Activated CD8-positive, alpha-beta memory T cell treated with anti-CD3 and anti-CD28 coated beads for 48 hours (primary cell): ENCODE measurements around the gene FAM228A.

ENCODE experiments used
- DNase-seq, 3 experiments: peaks; one replicate each; pipeline ENCODE4 v3.0.0-alpha.2; 2020; ENCODE audit warnings: low read depth in 2 of 3, low spot score in 2 of 3

The FAM228A gene

GRCh38 chr2:24222946-24223345 lies 48.1 kb downstream of the FAM228A start:
- no peak for DNase-seq

- DNase-seq = no peak
Observed at GRCh38 chr2:24225499-24226242, 50.8 kb downstream of the FAM228A start.

GRCh38 chr2:24228470-24228869 lies 53.6 kb downstream of the FAM228A start:
- no peak for DNase-seq

GRCh38 chr2:24231461-24231881 lies 56.6 kb downstream of the FAM228A start:
- DNase-seq = no peak

DNA sequence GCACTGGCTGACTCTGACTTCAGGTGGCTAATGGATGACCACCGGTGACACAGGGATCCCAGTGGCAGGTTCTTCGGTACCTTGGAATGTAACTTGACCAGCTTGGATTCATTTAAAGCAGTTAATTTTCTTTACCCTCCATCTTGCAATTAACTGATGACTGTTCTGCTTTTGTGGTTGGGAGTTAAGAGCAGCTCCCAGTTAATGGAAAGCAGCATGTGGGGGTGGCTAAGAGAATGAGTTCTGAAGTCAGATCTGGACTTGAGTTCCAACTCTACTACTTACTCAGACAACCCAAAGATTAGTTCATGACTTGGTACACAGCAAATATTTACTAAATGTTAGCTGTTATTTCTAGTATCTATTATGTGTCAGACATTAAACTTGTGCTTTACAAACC lies 58.5 kb downstream of the FAM228A start:
- no peak for DNase-seq

DNA sequence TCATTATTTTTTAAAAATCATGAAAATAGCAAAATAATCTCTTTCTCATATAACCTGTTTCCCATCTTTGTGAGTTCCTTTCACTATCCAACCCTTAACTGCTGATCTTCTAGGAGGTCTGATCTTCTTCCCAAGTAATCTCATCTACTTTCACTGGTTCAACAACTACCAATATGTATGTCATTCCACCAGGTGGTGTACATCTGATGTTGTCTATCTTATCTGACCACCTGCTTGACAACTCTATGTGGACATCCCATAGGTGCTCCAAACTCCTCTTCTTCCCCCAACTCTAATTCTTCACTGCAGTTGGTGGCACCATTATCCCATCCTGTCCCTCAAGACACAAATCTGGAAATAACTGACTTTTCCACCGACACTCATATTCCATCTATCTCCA lies 62.5 kb downstream of the FAM228A start:
- no peak for DNase-seq

- DNase-seq = no peak
Observed at GRCh38 chr2:24238158-24238557, 63.3 kb downstream of the FAM228A start.

DNA sequence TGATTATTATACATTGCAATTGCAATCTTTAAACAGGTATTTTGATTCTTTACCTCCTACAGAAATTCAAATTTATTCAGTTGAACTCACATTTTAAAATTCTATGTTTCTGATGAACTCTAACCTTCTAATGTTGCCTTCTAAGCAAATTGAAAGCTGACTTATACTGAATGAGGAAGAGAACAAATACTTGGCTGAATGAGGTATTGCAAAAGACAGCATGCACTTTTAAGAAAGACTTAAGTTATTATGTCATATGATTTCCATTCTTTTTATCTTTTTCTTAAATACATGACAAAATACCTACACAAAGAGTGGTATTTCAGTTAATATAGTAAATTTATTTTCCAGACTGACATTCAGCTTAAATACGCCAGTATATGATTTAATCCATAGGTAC lies 64.7 kb downstream of the FAM228A start:
- no peak for DNase-seq
